ENCODE results near the gene PLEKHG4. TPM values are rescaled to one million over a fixed set of nuclear protein-coding genes. Genes with fewer than 3 reads are reported as not detected.

The PLEKHG4 gene
- total and polyA plus RNA-seq, 9 of the 15 experiments (the other 6 are each of a cell fraction or from before 2014, with no cell fraction given): 3.7 to 36.8 (median 17.9) TPM

DNA sequence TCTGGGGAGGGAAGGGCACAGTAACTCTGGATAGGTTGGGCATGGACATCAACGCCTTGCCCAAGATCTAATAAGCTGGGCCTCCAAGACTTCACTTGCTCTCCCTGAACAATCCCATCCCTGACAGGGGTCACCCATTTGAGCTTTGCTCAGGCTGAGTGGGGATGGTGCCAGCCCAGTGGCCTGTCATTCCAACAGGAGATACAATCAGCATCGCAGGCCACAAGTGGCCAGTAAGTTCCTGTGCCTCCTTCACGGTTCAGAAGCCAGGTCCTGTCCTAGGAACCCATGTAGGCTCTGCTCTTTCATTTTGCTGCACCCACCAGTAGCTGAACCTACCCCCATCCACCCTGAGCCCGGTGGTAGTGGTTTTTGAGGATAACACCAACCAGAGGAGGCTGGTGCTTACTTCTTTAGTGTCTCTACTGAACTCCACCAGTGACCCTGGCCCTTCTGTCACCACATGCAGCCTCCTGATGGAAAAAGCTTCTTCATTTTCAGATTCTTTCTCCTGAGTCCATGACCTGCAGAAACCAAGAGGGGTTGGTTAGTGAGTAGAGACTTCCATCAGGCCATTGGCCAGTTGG, 14.9 kb downstream of the PLEKHG4 start:
- no peaks in the 10 kb centered on the region for H4K20me1 ChIP-seq (replicated peaks; ENCODE audit: control insufficient read depth, insufficient read depth, low read length)
- H3K79me2 ChIP-seq (ENCODE audit: control insufficient read depth, insufficient read depth, low read length): no peaks in the 10 kb centered on the region
- H3K9me3 ChIP-seq (replicated peaks; ENCODE audit: control insufficient read depth, insufficient read depth, low read depth, low read length): no peaks in the 10 kb centered on the region
- H3K36me3 ChIP-seq (ENCODE audit: control insufficient read depth, insufficient read depth, low read length): no peaks in the 10 kb centered on the region
- BruUV-seq (replicated peaks): no TSS peak
- H3K4me1 ChIP-seq (replicated peaks in 1 of 2; ENCODE audit: control insufficient read depth in 2 of 2, insufficient read depth in 2 of 2, low read length in 2 of 2): peaks cover 0 to 4% of the 10 kb centered on the region in 2 experiments; a peak in 1 of 5 replicates
- 5% methylated on average over 4 of the region's 4 CpGs for WGBS (ENCODE audit: insufficient coverage, low coverage, missing lambda C conversion rate)
- no peak overlapping the region for H3K9ac ChIP-seq (ENCODE audit: insufficient read depth in 1 of 2, low read depth in 2 of 2, low read length in 2 of 2)
- intact Hi-C loops (cut with micrococcal nuclease) (no loop called here), in situ Hi-C loops (cut with MboI) (no loop called here)
- CTCF ChIA-PET (ENCODE audit: low intra/inter-chr PET ratio): interaction anchor here (0.5 kb wide), 1 partner anchor 1747 kb away, joined by 3 read pairs; no protein-coding TSS in a partner anchor
- no peak overlapping the region for H3K4me2 ChIP-seq (ENCODE audit: insufficient read depth, low read length)
- no peak overlapping the region for H3K4me3 ChIP-seq
- ATAC-seq (no peak; the same call in 2 of the 3 replicates), FAIRE-seq (no peak), DNase-seq (ENCODE audit: extremely low read depth in 1 of 4, low spot score in 3 of 4) (no peak)
- H3K27ac ChIP-seq (ENCODE audit: extremely low read depth, low read depth, low read length): no peak overlapping the region
- POLR2A ChIA-PET: interaction anchor here (0.6 to 0.8 kb wide), 4 partner anchors 11 to 46 kb away, joined by 3 to 4 read pairs (median 3); partner anchors contain the start of gene SLC9A5
- TF ChIP-seq, protein P1, sequence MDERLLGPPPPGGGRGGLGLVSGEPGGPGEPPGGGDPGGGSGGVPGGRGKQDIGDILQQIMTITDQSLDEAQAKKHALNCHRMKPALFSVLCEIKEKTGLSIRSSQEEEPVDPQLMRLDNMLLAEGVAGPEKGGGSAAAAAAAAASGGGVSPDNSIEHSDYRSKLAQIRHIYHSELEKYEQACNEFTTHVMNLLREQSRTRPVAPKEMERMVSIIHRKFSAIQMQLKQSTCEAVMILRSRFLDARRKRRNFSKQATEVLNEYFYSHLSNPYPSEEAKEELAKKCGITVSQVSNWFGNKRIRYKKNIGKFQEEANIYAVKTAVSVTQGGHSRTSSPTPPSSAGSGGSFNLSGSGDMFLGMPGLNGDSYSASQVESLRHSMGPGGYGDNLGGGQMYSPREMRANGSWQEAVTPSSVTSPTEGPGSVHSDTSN (CRISPR knock-in tag; IDR thresholded peaks at IDR 0.05; ENCODE audit: low read depth): no peak
- TF ChIP-seq, protein P1 (tag; conservative IDR thresholded peaks at IDR 0.05; ENCODE audit: low read depth): no peak
- no peak for TF ChIP-seq OTX1 (CRISPR knock-in tag; IDR thresholded peaks at IDR 0.05)
- TF ChIP-seq, protein P2, sequence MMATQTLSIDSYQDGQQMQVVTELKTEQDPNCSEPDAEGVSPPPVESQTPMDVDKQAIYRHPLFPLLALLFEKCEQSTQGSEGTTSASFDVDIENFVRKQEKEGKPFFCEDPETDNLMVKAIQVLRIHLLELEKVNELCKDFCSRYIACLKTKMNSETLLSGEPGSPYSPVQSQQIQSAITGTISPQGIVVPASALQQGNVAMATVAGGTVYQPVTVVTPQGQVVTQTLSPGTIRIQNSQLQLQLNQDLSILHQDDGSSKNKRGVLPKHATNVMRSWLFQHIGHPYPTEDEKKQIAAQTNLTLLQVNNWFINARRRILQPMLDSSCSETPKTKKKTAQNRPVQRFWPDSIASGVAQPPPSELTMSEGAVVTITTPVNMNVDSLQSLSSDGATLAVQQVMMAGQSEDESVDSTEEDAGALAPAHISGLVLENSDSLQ (IDR thresholded peaks at IDR 0.05): no peak
- TF ChIP-seq ZNF41 (CRISPR knock-in tag; conservative IDR thresholded peaks at IDR 0.05): no peak
- TF ChIP-seq ZNF507 (tag; conservative IDR thresholded peaks at IDR 0.05): no peak
- TF ChIP-seq MTA2 (IDR thresholded peaks at IDR 0.05; ENCODE audit: low read depth): no peak
- no peak for TF ChIP-seq ZFPM2 (CRISPR knock-in tag; IDR thresholded peaks at IDR 0.05)
- TF ChIP-seq, protein P3, sequence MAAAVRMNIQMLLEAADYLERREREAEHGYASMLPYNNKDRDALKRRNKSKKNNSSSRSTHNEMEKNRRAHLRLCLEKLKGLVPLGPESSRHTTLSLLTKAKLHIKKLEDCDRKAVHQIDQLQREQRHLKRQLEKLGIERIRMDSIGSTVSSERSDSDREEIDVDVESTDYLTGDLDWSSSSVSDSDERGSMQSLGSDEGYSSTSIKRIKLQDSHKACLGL (CRISPR knock-in tag; IDR thresholded peaks at IDR 0.05; ENCODE audit: borderline replicate concordance, poor library complexity, severe bottlenecking): no peak
- TF ChIP-seq SRSF1 (IDR thresholded peaks at IDR 0.05; ENCODE audit: low read depth, low read length): no peak
- TF ChIP-seq SMAD2 (IDR thresholded peaks at IDR 0.05; ENCODE audit: low read depth, low read length): no peak
- TF ChIP-seq, protein P4, sequence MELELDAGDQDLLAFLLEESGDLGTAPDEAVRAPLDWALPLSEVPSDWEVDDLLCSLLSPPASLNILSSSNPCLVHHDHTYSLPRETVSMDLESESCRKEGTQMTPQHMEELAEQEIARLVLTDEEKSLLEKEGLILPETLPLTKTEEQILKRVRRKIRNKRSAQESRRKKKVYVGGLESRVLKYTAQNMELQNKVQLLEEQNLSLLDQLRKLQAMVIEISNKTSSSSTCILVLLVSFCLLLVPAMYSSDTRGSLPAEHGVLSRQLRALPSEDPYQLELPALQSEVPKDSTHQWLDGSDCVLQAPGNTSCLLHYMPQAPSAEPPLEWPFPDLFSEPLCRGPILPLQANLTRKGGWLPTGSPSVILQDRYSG (tag; conservative IDR thresholded peaks at IDR 0.05; ENCODE audit: low read depth): no peak
- TF ChIP-seq ZNF551 (CRISPR knock-in tag; IDR thresholded peaks at IDR 0.05): no peak
- H3K9me1 ChIP-seq (ENCODE audit: control insufficient read depth, insufficient read depth, low read length): peaks cover 4% of the 10 kb centered on the region
- peaks cover 19 to 36% of the 10 kb centered on the region in 2 experiments; a peak in 4 of 5 replicates for H3K27me3 ChIP-seq (ENCODE audit: control insufficient read depth in 2 of 2, insufficient read depth in 2 of 2, low read length in 2 of 2)
- H2AFZ ChIP-seq (ENCODE audit: low read depth, low read length): no peak overlapping the region
